ENCODE results near the gene HSP90AA1.
"Not testable (repeated sequence)": the region's sequence is repeated elsewhere in the genome, so short reads cannot be mapped to it uniquely, and the experiment has no call there.

The HSP90AA1 gene

GRCh38 chr14:102086972-102087761 lies at the start of gene HSP90AA1:
Gene HSP90AA1, minus strand, starts transcription at chr14:102087044. Its CDS starts 666 bp downstream, at chr14:102086378.
- peak; percentile 95 to 97 for DNase-seq (ENCODE audit: low read depth in 2 of 2)

- DNase-seq (ENCODE audit: low read depth in 2 of 2), result not testable (repeated sequence)
Observed at GRCh38 chr14:102135456-102135855, 48.6 kb upstream of the HSP90AA1 start.

DNA sequence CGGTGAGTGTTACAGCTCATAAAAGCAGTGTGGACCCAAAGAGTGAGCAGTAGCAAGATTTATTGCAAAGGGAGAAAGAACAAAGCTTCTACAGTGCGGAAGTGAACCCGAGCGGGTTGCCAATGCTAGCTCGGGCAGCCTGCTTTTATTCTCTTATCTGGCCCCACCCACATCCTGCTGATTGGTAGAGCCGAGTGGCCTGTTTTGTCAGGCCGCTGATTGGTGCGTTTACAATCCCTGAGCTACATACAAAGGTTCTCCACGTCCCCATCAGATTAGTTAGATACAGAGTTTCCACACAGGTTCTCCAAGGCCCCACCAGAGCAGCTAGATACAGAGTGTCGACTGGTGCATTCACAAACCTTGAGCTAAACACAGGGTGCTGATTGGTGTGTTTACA lies 47.9 kb upstream of the HSP90AA1 start:
- not testable (repeated sequence) for DNase-seq (ENCODE audit: low read depth in 2 of 2)

GRCh38 chr14:102134021-102134420 lies 47.2 kb upstream of the HSP90AA1 start:
- DNase-seq (ENCODE audit: low read depth in 2 of 2), result not testable (repeated sequence)

DNA sequence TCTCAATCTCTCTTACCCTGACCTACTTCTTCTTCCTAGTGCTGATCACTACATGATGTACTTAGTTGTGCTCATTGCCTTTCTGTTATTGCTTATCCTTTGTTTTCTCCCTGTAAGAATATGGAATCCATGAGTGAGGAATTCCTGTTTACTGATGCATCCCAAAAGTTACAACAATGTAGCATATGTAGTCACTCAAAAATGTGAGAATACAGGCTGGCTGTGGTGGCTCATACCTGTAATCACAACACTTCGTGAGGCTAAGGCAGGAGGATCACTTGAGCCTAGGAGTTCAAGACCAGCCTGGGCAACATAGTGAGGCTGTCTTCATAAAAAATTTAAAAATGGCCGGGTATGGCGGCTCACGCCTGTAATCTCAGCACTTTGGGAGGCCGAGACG lies 44.9 kb upstream of the HSP90AA1 start:
- no peak for DNase-seq (ENCODE audit: low read depth in 2 of 2)

- DNase-seq (ENCODE audit: low read depth in 2 of 2), result no peak
Observed at GRCh38 chr14:102126807-102127455, 40.1 kb upstream of the HSP90AA1 start.

DNA sequence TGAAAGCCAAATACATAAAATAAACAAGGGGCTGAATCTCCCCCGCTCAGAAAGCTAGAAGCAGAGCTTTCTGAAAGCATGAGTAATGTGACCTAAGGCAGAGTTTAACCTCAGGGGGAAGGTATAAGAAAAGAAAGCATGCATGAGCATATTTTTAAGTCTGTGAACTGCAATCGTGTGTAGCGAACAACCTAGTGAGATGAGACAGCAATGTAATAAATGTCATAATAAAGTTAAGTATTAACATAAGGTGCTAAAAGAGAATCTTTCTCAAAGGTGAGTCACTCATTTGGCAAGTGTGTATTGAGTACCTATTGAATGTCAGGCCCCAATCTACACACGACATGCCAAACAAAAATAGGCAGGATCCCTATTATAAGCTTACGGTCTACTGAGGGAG lies 38.7 kb upstream of the HSP90AA1 start:
- DNase-seq (ENCODE audit: low read depth in 2 of 2), result no peak

DNA sequence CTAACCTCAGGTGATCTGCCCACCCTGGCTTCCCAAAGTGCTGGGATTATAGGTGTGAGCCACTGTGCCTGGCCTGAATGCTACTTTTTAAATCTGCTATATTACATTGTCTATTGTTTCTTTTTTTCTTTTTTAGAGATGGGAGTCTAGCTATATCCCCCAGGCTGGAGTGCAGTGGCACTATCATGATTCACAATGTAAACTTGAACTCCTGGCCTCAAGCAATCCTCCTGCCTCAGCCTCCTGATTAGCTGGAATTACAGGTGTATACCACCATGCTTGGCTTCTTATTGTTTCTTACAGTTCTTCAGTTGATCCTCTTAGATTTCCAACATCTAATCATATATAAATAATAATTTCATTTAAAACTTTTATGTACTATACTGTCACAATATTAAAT lies 37.6 kb upstream of the HSP90AA1 start:
- DNase-seq (ENCODE audit: low read depth in 2 of 2), result no peak

DNA sequence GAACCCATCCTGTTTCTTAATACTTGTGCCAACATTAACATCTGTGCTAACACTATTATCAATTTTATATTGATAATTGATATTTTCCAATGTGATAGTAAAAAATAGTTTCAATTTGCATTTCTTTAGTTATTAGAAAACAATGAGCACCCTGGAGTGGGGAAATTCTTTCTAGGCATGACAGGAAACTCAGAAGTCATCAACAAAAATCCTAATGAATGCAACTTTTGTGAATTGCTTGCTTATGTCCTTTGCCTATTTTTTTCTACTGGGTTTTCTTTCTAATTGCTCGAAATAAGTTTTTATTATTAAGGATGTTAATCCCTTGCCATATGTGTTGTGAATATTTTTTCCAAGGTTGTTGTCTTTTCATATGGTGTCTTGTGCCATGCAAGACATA lies 34.7 kb upstream of the HSP90AA1 start:
- DNase-seq (ENCODE audit: low read depth in 2 of 2), result no peak

- DNase-seq (ENCODE audit: low read depth in 2 of 2), result no peak
Observed at GRCh38 chr14:102120888-102121287, 34.0 kb upstream of the HSP90AA1 start.

GRCh38 chr14:102117852-102118251 lies 31.0 kb upstream of the HSP90AA1 start:
- DNase-seq (ENCODE audit: low read depth in 2 of 2), result no peak

- no peak for DNase-seq (ENCODE audit: low read depth in 2 of 2)
Observed at GRCh38 chr14:102116361-102117180, 29.7 kb upstream of the HSP90AA1 start.

- no peak for DNase-seq (ENCODE audit: low read depth in 2 of 2)
Observed at GRCh38 chr14:102111101-102111500, 24.3 kb upstream of the HSP90AA1 start.

DNA sequence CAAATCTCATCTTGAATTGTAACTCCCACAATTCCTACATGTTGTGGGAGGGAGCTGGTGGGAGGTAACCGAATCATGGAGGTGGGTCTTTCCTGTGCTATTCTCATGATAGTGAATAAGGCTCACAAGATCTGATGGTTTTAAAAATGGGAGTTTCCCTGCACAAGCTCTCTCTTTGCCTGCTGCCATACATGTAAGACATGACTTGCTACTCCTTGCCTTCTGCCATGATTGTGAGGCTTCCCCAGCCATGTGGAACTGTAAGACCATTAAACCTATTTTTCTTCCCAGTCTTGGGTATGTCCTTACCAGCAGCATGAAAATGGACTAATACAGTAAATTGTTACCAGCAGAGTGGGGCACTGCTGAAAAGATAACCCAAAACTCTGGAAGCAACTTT lies 22.5 kb upstream of the HSP90AA1 start:
- DNase-seq (ENCODE audit: low read depth in 2 of 2), result not testable (repeated sequence)

DNA sequence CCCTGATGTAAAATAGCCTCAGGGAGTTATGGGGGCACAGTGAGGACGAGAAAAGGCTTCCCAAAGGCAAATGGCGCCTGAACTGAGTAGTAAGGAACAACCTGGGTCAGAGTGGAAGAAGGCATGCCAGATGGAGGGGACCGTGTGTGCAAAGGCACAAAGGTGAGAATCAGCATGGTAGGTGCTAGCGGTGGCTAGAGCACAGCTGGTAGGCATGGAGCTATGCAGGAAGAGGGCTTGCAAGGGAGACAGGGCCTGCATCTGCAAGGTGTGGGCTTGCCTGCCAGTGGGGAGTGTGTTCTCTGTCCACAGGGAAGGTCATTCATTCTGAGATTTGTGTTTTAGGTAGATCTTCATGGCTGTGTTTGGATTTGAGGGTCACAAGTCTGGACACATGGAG lies 18.5 kb upstream of the HSP90AA1 start:
- no peak for DNase-seq (ENCODE audit: low read depth in 2 of 2)

DNA sequence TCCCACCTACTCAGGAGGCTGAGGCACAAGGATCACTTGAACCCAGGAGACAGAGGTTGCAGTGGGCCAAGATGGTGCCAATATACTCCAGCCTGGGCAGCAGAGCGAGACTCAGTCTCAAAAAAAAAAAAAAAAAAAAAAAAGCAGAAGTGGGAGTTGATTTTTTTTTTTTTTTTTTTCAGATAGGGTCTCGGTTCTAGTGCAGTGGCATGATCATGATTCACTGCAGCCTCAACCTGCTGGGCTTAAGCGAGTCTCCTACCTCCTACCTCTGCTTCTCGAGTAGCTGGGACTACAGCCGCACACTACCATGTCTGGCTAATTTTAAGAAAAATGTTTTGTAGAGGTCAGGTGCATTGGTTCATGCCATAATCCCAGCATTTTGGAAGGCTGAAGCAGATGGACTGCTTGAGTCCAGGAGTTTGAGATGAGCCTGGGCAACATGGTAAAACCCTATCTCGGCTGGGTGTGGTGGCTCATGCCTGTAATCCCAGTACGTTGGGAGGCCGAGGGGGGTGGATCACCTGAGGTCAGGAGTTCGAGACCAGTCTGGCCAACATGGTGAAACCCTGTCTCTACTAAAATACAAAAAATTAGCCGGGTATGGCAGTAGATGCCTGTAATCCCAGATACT lies 16.3 kb upstream of the HSP90AA1 start:
- DNase-seq (ENCODE audit: low read depth in 2 of 2), result no peak

DNA sequence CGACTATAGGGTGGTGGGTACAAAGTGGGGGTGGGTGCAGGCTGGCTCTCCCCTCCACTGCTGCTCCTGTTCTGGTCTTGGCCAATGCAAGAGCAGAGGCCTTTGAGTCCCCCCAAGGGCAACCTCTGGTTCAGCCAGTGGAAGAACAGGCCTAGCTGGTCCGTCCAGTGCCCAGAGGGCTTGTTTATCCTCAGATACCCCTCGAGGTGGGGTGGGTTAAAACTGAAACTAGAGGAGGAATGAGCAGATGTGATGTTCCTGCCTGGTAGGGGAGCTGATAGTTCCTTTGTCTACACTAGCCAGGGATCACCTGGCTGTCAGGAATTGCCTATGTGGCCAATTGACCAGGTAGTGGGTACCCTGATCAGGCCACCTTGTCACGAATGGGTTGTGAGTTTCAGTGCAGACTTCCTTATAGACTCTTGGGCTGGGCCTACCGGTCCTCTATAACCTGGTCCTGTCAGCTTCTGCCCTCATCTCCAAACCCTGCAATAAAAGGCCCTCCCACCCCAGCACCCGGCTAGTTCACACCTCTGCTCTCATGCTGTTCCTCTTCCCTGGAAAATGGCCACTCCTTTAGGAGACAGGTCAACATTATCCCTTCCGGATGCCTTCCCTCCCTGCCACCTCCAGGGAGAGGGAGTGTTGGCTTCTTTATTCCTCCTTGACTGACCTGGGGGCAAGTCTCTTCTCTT lies 10.7 kb upstream of the HSP90AA1 start:
- no peak for DNase-seq (ENCODE audit: low read depth in 2 of 2)

DNA sequence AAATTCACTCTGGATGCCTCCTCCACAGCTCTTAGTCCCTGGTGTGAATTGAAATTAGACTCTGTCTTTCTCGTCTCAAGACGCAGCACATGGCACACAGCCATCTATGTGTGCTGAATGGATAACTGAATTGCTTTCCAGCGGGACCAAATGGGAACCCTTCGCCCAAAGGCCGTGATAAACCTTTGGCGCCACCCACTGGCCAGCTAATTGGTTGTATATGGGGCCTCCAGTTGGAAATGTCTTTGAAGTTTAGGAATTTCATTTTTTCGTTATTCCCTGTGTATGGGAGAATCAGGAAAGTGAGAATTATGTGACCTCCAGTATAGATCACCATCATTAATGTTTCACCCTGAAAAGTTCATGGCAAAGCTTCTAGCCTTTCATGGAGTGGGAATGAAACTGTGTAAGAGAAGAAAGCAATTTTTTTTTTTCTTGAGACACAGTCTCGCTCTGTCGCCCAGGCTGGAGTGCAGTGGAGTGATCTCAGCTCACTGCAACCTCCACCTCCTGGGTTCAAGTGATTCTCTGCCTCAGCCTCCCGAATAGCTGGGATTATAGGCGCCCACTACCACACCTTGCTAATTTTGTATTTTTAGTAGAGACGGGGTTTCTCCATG lies 9.8 kb upstream of the HSP90AA1 start:
- DNase-seq (ENCODE audit: low read depth in 2 of 2), result peak; percentile 45 to 46

GRCh38 chr14:102095871-102096568 lies 9.2 kb upstream of the HSP90AA1 start:
- DNase-seq (ENCODE audit: low read depth in 2 of 2), result no peak

DNA sequence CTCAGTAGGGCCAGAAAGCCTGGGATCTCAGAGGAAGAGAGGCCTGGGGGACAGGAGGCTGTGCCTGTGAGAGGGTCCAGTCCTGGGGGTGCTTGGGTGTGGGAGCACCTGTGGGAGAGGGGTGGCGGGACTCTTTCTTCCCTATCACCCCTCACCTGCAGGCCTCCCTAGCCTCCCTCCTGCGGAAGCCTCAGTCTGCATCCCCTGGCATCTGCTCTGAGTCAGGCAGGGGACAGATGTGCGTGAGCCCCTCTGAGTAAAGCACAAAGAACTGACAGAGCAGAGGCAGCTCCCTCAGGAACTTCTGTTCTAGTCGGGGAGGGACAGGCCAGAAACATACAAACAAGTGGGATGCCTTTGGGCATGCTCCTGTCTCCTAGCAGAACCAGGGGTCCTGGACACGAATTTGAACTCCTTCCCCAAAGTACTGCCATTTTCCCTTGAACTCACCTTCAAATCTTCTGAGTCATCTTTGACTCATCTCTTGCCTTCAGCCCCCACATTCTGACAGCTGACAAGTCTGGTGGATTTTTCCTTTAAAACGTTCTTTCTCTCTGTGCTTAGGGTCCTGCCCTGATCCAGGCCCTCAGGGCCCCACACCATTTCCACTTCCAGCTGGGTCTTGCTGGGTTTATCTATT lies 8.5 kb upstream of the HSP90AA1 start:
- no peak for DNase-seq (ENCODE audit: low read depth in 2 of 2)

All from stimulated activated CD4-positive, alpha-beta T cell treated with anti-CD3 and anti-CD28 coated beads, Interleukin-1b, Interleukin-23, amount 100 ng/mL, for 1 hour (primary cell).